OCI-LY7 (cell line): ENCODE measurements around the gene TEX44. TPM values are rescaled to one million over a fixed set of nuclear protein-coding genes. Genes with fewer than 3 reads are reported as not detected.

Experiments used
- BruUV-seq: library from RNA; stranded (reverse); fragments of 400-500 nt; replicated peaks from 2 replicates; lab custom pipeline; 2021; lab: Mats Ljungman, UMichigan
- CTCF ChIA-PET: fragments of 300-600 bp; sonication (Branson Sonifier 250); formaldehyde crosslinking; loops from one replicate; lab custom pipeline; 2022; ENCODE audit warnings: antibody characterized with exemption; ENCODE audit not compliant: unreplicated experiment; lab: Charles Lee
- POLR2A ChIA-PET: fragments of 300-600 bp; sonication (Branson Sonifier 250); formaldehyde crosslinking; loops from one replicate; lab custom pipeline; 2022; ENCODE audit warnings: antibody characterized with exemption; lab: Charles Lee
- DNase-seq: peaks from one replicate; pipeline ENCODE4 v3.0.0-alpha.2; 2015; ENCODE audit warnings: low spot score
- H2AFZ ChIP-seq: fragments of 200-600 bp; sonication (generic), shearing (Covaris generic); 2 replicates; pipeline ENCODE4 v1.6.1; 2014; ENCODE audit warnings: mild to moderate bottlenecking, antibody characterized with exemption, low read length, moderate library complexity
- H3K27ac ChIP-seq: fragments of 200-600 bp; sonication (generic); 2 replicates; pipeline ENCODE4 v1.5.1; 2014; ENCODE audit warnings: mixed run types, low read depth, mild to moderate bottlenecking, moderate library complexity, low read length, inconsistent platforms; ENCODE audit not compliant: poor library complexity, severe bottlenecking
- H3K36me3 ChIP-seq: fragments of 200-600 bp; sonication (generic); 2 replicates; pipeline ENCODE4 v1.6.1; 2014; ENCODE audit warnings: mild to moderate bottlenecking, antibody characterized with exemption, low read length, moderate library complexity, mixed read lengths; ENCODE audit not compliant: insufficient read depth
- H3K4me1 ChIP-seq: fragments of 200-600 bp; sonication (generic); 2 replicates; pipeline ENCODE4 v1.5.1; 2014; ENCODE audit warnings: mild to moderate bottlenecking, low read length; ENCODE audit not compliant: insufficient read depth, poor library complexity, severe bottlenecking
- H3K4me2 ChIP-seq: fragments of 200-600 bp; sonication (generic); 2 replicates; pipeline ENCODE4 v1.6.1; 2014; ENCODE audit warnings: mild to moderate bottlenecking, low read length
- H3K4me3 ChIP-seq: fragments of 200-600 bp; sonication (generic); 2 replicates; pipeline ENCODE4 v1.5.1; 2014; ENCODE audit warnings: mild to moderate bottlenecking, low read depth, low read length; ENCODE audit not compliant: poor library complexity, severe bottlenecking
- H3K79me2 ChIP-seq: fragments of 200-600 bp; sonication (generic); 2 replicates; pipeline ENCODE4 v1.6.1; 2016; ENCODE audit warnings: low read depth, mild to moderate bottlenecking, low read length, moderate library complexity, mixed read lengths; ENCODE audit not compliant: insufficient read depth
- H3K9me2 ChIP-seq: fragments of 200-600 bp; sonication (generic); 2 replicates; pipeline ENCODE4 v1.6.1; 2016; ENCODE audit warnings: mild to moderate bottlenecking, low read length, mixed read lengths; ENCODE audit not compliant: insufficient read depth
- H3K9me3 ChIP-seq: fragments of 200-600 bp; sonication (generic); 2 replicates; pipeline ENCODE4 v1.6.1; 2014; ENCODE audit warnings: mild to moderate bottlenecking, mixed run types, low read length, mixed read lengths
- H4K20me1 ChIP-seq: fragments of 200-600 bp; sonication (generic); 2 replicates; pipeline ENCODE4 v1.6.1; 2014; ENCODE audit warnings: mild to moderate bottlenecking, antibody characterized with exemption, low read length, moderate library complexity, mixed read lengths; ENCODE audit not compliant: insufficient read depth
- EZH2phosphoT487 ChIP-seq: fragments of 200-600 bp; sonication (generic); IDR thresholded peaks from 2 replicates; pipeline ENCODE4 v1.6.1; 2018; ENCODE audit warnings: low read depth, borderline replicate concordance, mild to moderate bottlenecking, mixed run types, antibody characterized with exemption, low read length, moderate library complexity, mixed read lengths
- intact Hi-C: fragments of 100-400 bp; cut with micrococcal nuclease; formaldehyde crosslinking; loops from one replicate; pipeline ENCODE4 v1.10.0; 2022; ENCODE audit not compliant: unreplicated experiment
- total RNA-seq, 2 experiments: library from RNA; depleted of rRNA in 1 of 2; stranded (reverse); fragments of >200 nt in 1 of 2; shearing (Covaris generic) in 1 of 2; gene quantifications; 2 replicates each; pipeline ENCODE4 v1.2.3, GENCODE V29; 2014 to 2022
- TF ChIP-seq, protein P1 (sequence below): fragments of 200-600 bp; sonication (generic); conservative IDR thresholded peaks from 2 replicates; pipeline ENCODE4 v1.5.1; 2014; ENCODE audit warnings: mild to moderate bottlenecking, antibody characterized with exemption, low read length, moderate library complexity, mixed read lengths

Gene TEX44
- total RNA-seq, 2 experiments from 2014 or later = not detected

DNA sequence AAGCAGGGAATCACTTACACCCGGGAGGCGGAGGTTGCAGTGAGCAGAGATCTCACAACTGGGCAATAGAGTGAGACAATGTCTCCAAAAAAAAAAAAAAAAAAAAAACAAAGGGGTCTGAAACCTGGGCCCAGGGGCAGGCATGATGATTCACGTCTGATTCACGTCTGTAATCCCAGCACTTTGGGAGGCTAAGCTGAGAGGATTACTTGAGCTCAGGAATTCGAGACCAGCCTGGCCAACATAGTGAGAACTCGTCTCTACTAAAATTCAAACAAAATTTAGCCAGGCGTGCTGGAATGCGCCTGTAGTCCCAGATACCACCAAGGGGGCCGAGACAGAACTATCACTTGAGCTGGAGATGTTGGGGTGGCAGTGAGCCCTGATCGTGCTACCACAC lies 30.3 kb downstream of the TEX44 start:
- Histone ChIP-seq H3K36me3 (no peaks in the 10 kb centered on the region), H3K4me1 (peaks cover 3% of the 10 kb centered on the region), H3K9me3 (no peaks in the 10 kb centered on the region), H4K20me1 (no peaks in the 10 kb centered on the region), H3K9me2 (no peaks in the 10 kb centered on the region), H3K4me2 (no peak overlapping the region), H3K4me3 (no peak overlapping the region), H3K79me2 (no peaks in the 10 kb centered on the region), H2AFZ (no peak overlapping the region), H3K27ac (no peak overlapping the region)
- ChIA-PET POLR2A (interaction anchor here (0.6 to 1.1 kb wide), 5 partner anchors 9 to 1134 kb away, joined by 3 to 7 read pairs (median 4); no protein-coding TSS in a partner anchor), CTCF (no interaction called here)
- TF ChIP-seq, protein P1, sequence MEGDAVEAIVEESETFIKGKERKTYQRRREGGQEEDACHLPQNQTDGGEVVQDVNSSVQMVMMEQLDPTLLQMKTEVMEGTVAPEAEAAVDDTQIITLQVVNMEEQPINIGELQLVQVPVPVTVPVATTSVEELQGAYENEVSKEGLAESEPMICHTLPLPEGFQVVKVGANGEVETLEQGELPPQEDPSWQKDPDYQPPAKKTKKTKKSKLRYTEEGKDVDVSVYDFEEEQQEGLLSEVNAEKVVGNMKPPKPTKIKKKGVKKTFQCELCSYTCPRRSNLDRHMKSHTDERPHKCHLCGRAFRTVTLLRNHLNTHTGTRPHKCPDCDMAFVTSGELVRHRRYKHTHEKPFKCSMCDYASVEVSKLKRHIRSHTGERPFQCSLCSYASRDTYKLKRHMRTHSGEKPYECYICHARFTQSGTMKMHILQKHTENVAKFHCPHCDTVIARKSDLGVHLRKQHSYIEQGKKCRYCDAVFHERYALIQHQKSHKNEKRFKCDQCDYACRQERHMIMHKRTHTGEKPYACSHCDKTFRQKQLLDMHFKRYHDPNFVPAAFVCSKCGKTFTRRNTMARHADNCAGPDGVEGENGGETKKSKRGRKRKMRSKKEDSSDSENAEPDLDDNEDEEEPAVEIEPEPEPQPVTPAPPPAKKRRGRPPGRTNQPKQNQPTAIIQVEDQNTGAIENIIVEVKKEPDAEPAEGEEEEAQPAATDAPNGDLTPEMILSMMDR = no peak
- no peak for TF ChIP-seq EZH2phosphoT487
- no peak for DNase-seq
- BruUV-seq = no TSS peak
- intact Hi-C loops = no loop called here

DNA sequence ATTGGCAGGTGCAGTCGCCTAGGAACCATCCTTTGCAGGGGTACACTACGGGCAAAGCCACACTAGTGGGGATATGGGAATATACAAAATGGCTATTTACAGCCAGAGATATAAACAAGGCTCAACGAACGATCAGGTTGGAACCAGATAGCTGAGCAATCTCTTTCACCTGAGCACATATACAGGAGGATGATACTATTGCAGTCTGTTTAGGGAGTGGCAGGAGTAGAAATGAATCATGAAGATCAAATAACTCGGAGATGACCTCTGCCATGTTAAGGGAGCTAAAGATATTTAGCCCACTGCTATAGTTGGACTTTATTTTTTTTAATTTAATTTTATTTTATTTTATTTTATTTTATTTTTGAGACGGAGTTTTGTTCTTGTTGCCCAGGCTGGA lies 33.8 kb downstream of the TEX44 start:
- no peak overlapping the region for H2AFZ ChIP-seq
- intact Hi-C loops = no loop called here
- H3K4me2 ChIP-seq = no peak overlapping the region
- H3K9me3 ChIP-seq = no peaks in the 10 kb centered on the region
- no peaks in the 10 kb centered on the region for H3K9me2 ChIP-seq
- H4K20me1 ChIP-seq = no peaks in the 10 kb centered on the region
- H3K36me3 ChIP-seq = no peaks in the 10 kb centered on the region
- DNase-seq = no peak
- no TSS peak for BruUV-seq
- no peak overlapping the region for H3K4me3 ChIP-seq
- TF ChIP-seq, protein P1 = no peak
- TF ChIP-seq EZH2phosphoT487 = no peak
- H3K4me1 ChIP-seq = no peaks in the 10 kb centered on the region
- ChIA-PET CTCF (interaction anchor here (0.8 kb wide), 1 partner anchor 13 kb away, joined by 3 read pairs; no protein-coding TSS in a partner anchor), POLR2A (interaction anchor here (1.1 kb wide), 1 partner anchor 20 kb away, joined by 4 read pairs; no protein-coding TSS in a partner anchor)
- no peak overlapping the region for H3K27ac ChIP-seq
- no peaks in the 10 kb centered on the region for H3K79me2 ChIP-seq

DNA sequence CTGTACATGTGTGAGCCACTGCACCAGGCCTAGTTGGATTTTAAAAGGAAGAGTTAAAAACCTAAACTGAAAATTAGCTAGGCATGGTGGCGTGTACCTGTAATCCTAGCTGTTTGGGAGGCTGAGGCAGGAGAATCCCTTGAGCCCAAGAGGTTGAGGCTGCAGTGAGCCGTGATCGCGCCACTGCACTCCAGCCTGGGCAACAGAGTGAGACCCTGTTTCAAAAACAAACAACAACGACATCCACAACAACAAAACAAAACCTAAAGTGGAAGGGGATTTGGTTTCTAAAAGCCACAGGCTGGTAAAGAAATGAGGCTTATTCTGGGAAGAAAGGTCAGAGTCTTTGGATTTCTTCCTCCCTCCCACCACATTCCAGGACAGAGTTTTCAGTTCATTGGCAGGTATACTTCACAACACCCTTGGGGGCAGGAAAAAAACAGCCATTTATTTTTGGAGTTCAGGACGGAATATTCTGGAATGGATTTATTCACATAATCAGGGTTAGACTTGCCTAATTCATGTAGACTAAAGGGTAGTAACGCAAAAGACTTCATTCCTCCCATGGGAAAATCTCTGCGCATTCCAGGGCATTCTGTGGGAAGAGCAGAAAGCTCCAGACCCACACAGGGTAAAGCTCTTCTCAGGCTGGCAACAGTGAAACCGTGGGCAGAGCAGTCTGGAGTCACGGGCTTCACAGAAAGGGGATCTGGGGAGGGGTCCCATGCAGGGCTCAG lies 34.9 kb downstream of the TEX44 start:
- no peaks in the 10 kb centered on the region for H3K9me3 ChIP-seq
- ChIA-PET POLR2A (interaction anchor here (1.3 kb wide), 1 partner anchor 16 kb away, joined by 3 read pairs; no protein-coding TSS in a partner anchor), CTCF (interaction anchor here (0.8 kb wide), 1 partner anchor 14 kb away, joined by 3 read pairs; no protein-coding TSS in a partner anchor)
- no peak overlapping the region for H3K4me3 ChIP-seq
- H3K36me3 ChIP-seq = no peaks in the 10 kb centered on the region
- BruUV-seq = no TSS peak
- intact Hi-C loops = no loop called here
- H3K79me2 ChIP-seq = no peaks in the 10 kb centered on the region
- no peak overlapping the region for H2AFZ ChIP-seq
- TF ChIP-seq, protein P1 = no peak
- TF ChIP-seq EZH2phosphoT487 = no peak
- H3K27ac ChIP-seq = no peak overlapping the region
- H4K20me1 ChIP-seq = no peaks in the 10 kb centered on the region
- no peak overlapping the region for H3K4me2 ChIP-seq
- H3K9me2 ChIP-seq = no peaks in the 10 kb centered on the region
- H3K4me1 ChIP-seq = no peaks in the 10 kb centered on the region
- no peak for DNase-seq
